A549 (cell line): ENCODE measurements around the gene EPDR1.

Source experiments
- BHLHE40 ChIP-seq: IDR thresholded peaks from 2 replicates; pipeline ENCODE4 v1.6.1; 2012; ENCODE audit warnings: low read depth, low read length, inconsistent platforms
- CBX2 ChIP-seq: fragments of 200-600 bp; sonication (generic); IDR thresholded peaks from 2 replicates; pipeline ENCODE4 v1.6.1; 2016; ENCODE audit warnings: low read depth, mild to moderate bottlenecking, borderline replicate concordance
- CEBPB ChIP-seq, 2 experiments: fragments of >200 bp in 1 of 2; sonication (Bioruptor Twin) in 1 of 2; formaldehyde crosslinking in 1 of 2; IDR thresholded peaks; 2 replicates each; pipeline ENCODE4 v1.6.1; 2012 to 2016
- CTCF ChIP-seq: fragments of >200 bp; sonication (Bioruptor Twin); formaldehyde crosslinking; IDR thresholded peaks from 3 replicates; pipeline ENCODE4 v1.5.1; 2016
- EHF ChIP-seq: fragments of 250-450 bp; sonication (Bioruptor Pico); IDR thresholded peaks from 2 replicates; pipeline ENCODE4 v1.5.0; 2020; ENCODE audit warnings: mild to moderate bottlenecking
- ELK1 ChIP-seq: fragments of 150-350 bp; IDR thresholded peaks from 2 replicates; pipeline ENCODE4 v1.6.1; 2014; ENCODE audit warnings: low read depth, mild to moderate bottlenecking, low read length
- EP300 ChIP-seq, 2 experiments: fragments of >200 bp; sonication (Bioruptor Twin); formaldehyde crosslinking; IDR thresholded peaks; 2 replicates in 1 of 2; 3 replicates in 1 of 2; pipeline ENCODE4 v1.6.1; 2016 to 2017
- ESRRA ChIP-seq: fragments of 150-350 bp; IDR thresholded peaks from 2 replicates; pipeline ENCODE4 v1.6.1; 2014; ENCODE audit warnings: mild to moderate bottlenecking, low read length, borderline replicate concordance
- FOSB ChIP-seq: fragments of 250-450 bp; sonication (Bioruptor Pico); IDR thresholded peaks from 2 replicates; pipeline ENCODE4 v1.5.0; 2020; ENCODE audit warnings: mild to moderate bottlenecking, moderate library complexity
- GATA3 ChIP-seq: IDR thresholded peaks from 2 replicates; pipeline ENCODE4 v1.6.1; 2012; ENCODE audit warnings: borderline replicate concordance
- JUNB ChIP-seq: fragments of >200 bp; sonication (Bioruptor Twin); formaldehyde crosslinking; IDR thresholded peaks from 2 replicates; pipeline ENCODE4 v1.6.1; 2016
- KDM5A ChIP-seq: fragments of 200-600 bp; sonication (generic); IDR thresholded peaks from 2 replicates; pipeline ENCODE4 v1.6.1; 2016; ENCODE audit warnings: antibody characterized with exemption, mild to moderate bottlenecking
- POLR2A ChIP-seq: IDR thresholded peaks from 2 replicates; pipeline ENCODE4 v1.6.1; 2012; ENCODE audit warnings: mild to moderate bottlenecking, low read length
- RAD21 ChIP-seq, 2 experiments: fragments of >200 bp in 1 of 2; sonication (Bioruptor Twin) in 1 of 2; formaldehyde crosslinking in 1 of 2; IDR thresholded peaks in 1 of 2; conservative IDR thresholded peaks in 1 of 2; 2 replicates in 1 of 2; 3 replicates in 1 of 2; pipeline ENCODE4 v1.6.1; 2012 to 2018; ENCODE audit warnings: inconsistent platforms in 1 of 2

- no peak for TF ChIP-seq EHF (CRISPR knock-in tag)
- TF ChIP-seq POLR2A, result no peak
- TF ChIP-seq ELK1, result no peak
- TF ChIP-seq KDM5A, result peak; percentile 35; the same call in 1 of the 2 replicates
- TF ChIP-seq CTCF, result peak; percentile 88
- TF ChIP-seq GATA3, result no peak
- TF ChIP-seq JUNB, result no peak
- TF ChIP-seq FOSB (CRISPR knock-in tag), result no peak
- TF ChIP-seq ESRRA, result no peak
- TF ChIP-seq BHLHE40, result no peak
- TF ChIP-seq CEBPB (IDR thresholded peaks at IDR 0.05), result peak in 1 of 2 experiments; percentile 67; a peak in 2 of 4 replicates
- TF ChIP-seq CBX2, result no peak
- peak; percentile 89 to 92 for TF ChIP-seq RAD21 (conservative IDR thresholded peaks at IDR 0.05 in 1 of 2, IDR thresholded peaks at IDR 0.05 in 1 of 2)
- TF ChIP-seq EP300 (IDR thresholded peaks at IDR 0.05), result no peak
Measured at GRCh38 chr7:37901236-37901827, 19.1 kb upstream of the EPDR1 start.
